HG02642 (cell line): ENCODE results near the gene CWC27.

Experiments
- ATAC-seq: cut with Tn5 transposase; IDR thresholded peaks from one replicate; pipeline ENCODE4 v1.9.1; 2021; ENCODE audit warnings: mild to moderate bottlenecking; ENCODE audit not compliant: unreplicated experiment, poor library complexity

The CWC27 gene

GRCh38 chr5:65059681-65060598, 291.2 kb downstream of the CWC27 start:
- ATAC-seq, result peak; percentile 21

GRCh38 chr5:65061250-65061973, 292.7 kb downstream of the CWC27 start:
- ATAC-seq, result peak; percentile 72

- ATAC-seq, result peak; percentile 29
Measured at GRCh38 chr5:65061974-65062353, 293.2 kb downstream of the CWC27 start.

GRCh38 chr5:65062469-65063083, 293.8 kb downstream of the CWC27 start:
- ATAC-seq, result no peak

GRCh38 chr5:65065001-65065511, 296.3 kb downstream of the CWC27 start:
- no peak for ATAC-seq

- ATAC-seq, result peak; percentile 73
Measured at GRCh38 chr5:65066387-65067146, 297.8 kb downstream of the CWC27 start.

- no peak for ATAC-seq
Measured at GRCh38 chr5:65067147-65067506, 298.4 kb downstream of the CWC27 start.
